Measurements from ENCODE around the gene IKBKE. TPM values are rescaled to one million over a fixed set of nuclear protein-coding genes. Genes with fewer than 3 reads are reported as not detected.

Gene IKBKE
- total RNA-seq, 1 donor from 2014 or later: 15.6 TPM

GRCh38 chr1:206524739-206525364 is 54.6 kb downstream of the IKBKE start:
- TF ChIP-seq, protein P1, sequence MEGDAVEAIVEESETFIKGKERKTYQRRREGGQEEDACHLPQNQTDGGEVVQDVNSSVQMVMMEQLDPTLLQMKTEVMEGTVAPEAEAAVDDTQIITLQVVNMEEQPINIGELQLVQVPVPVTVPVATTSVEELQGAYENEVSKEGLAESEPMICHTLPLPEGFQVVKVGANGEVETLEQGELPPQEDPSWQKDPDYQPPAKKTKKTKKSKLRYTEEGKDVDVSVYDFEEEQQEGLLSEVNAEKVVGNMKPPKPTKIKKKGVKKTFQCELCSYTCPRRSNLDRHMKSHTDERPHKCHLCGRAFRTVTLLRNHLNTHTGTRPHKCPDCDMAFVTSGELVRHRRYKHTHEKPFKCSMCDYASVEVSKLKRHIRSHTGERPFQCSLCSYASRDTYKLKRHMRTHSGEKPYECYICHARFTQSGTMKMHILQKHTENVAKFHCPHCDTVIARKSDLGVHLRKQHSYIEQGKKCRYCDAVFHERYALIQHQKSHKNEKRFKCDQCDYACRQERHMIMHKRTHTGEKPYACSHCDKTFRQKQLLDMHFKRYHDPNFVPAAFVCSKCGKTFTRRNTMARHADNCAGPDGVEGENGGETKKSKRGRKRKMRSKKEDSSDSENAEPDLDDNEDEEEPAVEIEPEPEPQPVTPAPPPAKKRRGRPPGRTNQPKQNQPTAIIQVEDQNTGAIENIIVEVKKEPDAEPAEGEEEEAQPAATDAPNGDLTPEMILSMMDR (conservative IDR thresholded peaks at IDR 0.05; ENCODE audit: low read depth, low read length): no peak
- DNase-seq (ENCODE audit: low read depth): no peak
- H3K4me3 ChIP-seq (ENCODE audit: low read depth, low read length): no peak overlapping the region

DNA sequence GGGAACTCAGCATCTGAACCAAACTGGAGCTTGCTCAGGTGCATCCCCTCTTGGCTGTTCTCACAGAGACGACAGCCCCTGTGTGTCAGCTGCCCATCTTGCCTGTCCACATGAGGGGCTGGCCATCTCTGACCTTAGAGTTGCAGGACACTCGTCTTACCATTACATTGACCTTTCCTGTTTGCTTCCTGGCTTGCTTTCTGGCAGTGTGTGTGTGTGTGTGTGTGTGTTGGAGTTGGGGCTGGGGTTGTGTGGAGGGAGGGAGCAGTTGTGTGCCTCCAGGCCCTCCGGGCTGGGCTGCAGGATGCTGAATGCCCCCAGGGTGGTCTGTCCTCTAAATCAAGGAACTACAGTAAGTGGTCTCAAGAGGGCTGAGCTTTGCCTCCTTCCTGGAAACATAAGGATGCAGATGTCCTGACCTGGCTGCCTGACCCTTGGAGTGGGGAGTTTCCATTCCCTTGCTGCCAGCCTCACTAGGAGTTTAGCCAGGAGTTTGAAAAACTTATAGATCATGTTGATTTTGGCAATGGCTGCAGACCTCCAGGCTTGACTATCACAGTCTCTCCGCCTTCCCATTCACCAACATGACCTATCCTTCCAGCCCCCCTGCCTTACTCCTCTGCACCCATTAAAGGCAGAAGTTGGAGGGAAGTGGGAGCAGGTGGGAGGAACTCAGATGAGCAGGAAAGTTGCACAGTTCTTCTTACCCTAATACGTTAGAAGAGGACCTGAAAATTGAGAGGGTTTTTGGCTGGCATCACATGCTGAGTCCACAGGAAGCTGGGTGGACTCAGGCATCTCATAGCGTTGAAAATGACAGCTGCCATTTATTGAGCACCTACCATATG is 56.0 kb downstream of the IKBKE start:
- H3K4me3 ChIP-seq (ENCODE audit: low read depth, low read length): no peak overlapping the region
- TF ChIP-seq, protein P1 (conservative IDR thresholded peaks at IDR 0.05; ENCODE audit: low read depth, low read length): no peak
- no peak for DNase-seq (ENCODE audit: low read depth)

- no peak for DNase-seq (ENCODE audit: low read depth)
- no peak overlapping the region for H3K4me3 ChIP-seq (ENCODE audit: low read depth, low read length)
- TF ChIP-seq, protein P1 (conservative IDR thresholded peaks at IDR 0.05; ENCODE audit: low read depth, low read length): no peak
Observed at GRCh38 chr1:206529425-206529824, 59.1 kb downstream of the IKBKE start.

DNA sequence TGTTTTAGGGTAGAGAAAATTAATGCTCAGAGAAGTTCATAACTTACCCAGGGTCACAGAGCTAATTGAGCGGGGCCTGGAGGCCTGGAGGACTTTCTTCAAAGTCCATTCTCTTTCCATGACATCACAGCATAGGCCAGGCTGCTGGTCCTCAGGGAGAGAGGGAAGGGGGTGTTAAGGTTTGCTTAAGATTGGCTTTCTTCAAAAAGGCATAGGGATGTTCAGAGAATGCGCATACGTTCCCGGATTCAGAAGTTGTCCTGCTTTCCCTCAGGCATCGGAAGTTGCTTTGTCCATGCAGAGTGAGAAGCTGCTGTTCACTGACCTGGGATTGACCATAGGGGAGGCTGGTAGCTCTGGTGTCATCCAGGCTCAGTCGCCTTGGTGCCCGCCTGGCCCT is 62.1 kb downstream of the IKBKE start:
- no peak overlapping the region for H3K4me3 ChIP-seq (ENCODE audit: low read depth, low read length)
- TF ChIP-seq, protein P1 (conservative IDR thresholded peaks at IDR 0.05; ENCODE audit: low read depth, low read length): no peak
- DNase-seq (ENCODE audit: low read depth): no peak

DNA sequence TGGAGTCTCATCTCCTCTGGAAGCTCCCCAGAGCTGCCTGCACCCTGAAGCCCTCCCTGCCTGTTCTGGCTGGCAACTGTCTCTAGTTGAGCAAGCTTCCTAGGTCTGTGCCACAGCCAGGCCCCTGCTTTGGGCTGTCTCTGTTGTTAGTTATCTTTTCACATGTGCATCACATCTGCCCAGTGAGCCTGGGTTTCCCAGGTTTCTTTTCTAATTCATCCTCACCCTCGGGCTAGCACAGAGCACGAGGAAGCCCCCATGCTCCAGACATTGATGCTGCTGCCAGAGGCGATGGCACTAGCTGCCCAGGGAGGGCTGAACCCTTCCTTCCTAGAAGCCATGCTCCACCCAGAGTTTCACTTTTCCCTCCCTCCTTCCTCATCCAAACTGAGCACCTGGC is 64.3 kb downstream of the IKBKE start:
- no peak for DNase-seq (ENCODE audit: low read depth)
- TF ChIP-seq, protein P1 (conservative IDR thresholded peaks at IDR 0.05; ENCODE audit: low read depth, low read length): no peak
- no peak overlapping the region for H3K4me3 ChIP-seq (ENCODE audit: low read depth, low read length)

GRCh38 chr1:206535853-206536188 is 65.5 kb downstream of the IKBKE start:
- TF ChIP-seq, protein P1 (conservative IDR thresholded peaks at IDR 0.05; ENCODE audit: low read depth, low read length): no peak
- DNase-seq (ENCODE audit: low read depth): no peak
- H3K4me3 ChIP-seq (ENCODE audit: low read depth, low read length): no peak overlapping the region

Data from epithelial cell of proximal tubule (primary cell).